PFSK-1 (cell line): Measurements from ENCODE around the gene RSL1D1.

Experiments
- POLR2AphosphoS5 ChIP-seq: IDR thresholded peaks from 2 replicates; pipeline ENCODE4 v1.6.1; 2012; ENCODE audit warnings: low read depth, mild to moderate bottlenecking, control low read depth, low read length, moderate library complexity
- TAF1 ChIP-seq: IDR thresholded peaks from 2 replicates; pipeline ENCODE4 v1.6.1; 2012; ENCODE audit warnings: low read length, control low read depth, borderline replicate concordance; ENCODE audit not compliant: insufficient read depth

DNA sequence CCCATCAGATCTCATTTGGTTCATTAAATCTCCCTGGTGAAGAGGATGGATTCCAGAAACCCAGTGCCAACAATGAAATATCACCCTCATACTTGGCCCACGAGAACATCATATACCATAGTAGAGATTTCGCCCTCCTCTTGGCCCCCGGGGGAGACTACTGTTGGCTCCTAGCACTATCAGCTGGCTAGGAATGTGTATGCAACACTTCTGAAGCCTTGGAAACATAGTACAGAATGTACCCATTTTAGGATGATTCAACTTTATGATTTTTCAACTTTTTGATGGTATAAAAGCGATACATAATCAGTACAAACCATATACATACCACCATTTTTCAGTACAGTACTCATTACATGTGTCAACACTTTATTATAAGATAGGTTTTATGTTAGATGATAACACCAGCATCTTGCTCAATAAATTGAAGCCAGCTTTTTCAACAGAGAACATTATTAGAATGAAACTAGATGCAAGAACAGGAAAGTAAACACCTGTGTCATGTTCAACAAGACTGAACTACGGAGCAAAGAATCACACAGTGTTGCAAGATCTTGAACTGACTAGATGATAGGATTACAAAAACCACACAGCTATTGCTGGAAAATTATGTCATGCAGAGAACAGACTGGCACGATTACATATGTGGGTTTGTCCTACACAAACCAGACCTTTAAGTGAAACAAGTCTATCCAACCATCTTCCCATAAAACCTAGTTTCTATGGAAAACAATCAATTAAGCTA lies 17.2 kb downstream of the RSL1D1 start:
- TF ChIP-seq POLR2AphosphoS5 (no peak), TAF1 (no peak)
